Lung microvascular endothelial cell (primary cell): Measurements from ENCODE around the gene KRTAP5-5. TPM values are rescaled to one million over a fixed set of nuclear protein-coding genes. Genes with fewer than 3 reads are reported as not detected.
A peak's percentile ranks its signal among the peaks of the same experiment; 100 is the strongest.
"Not testable (repeated sequence)": the region's sequence is repeated elsewhere in the genome, so short reads cannot be mapped to it uniquely, and the experiment has no call there.

Experiments
- DNase-seq, 2 donors: peaks; one replicate each; pipeline versions ENCODE4 v3.0.0 to v3.0.0-alpha.2; 2010; ENCODE audit warnings: low read depth in 2 of 2
- total RNA-seq: library from RNA; depleted of rRNA; stranded (reverse); fragments of >200 nt; gene quantifications from 2 replicates; pipeline ENCODE4 v1.2.1, GENCODE V29; 2014

KRTAP5-5 gene
- total RNA-seq, 1 donor from 2014 or later: not detected

DNA sequence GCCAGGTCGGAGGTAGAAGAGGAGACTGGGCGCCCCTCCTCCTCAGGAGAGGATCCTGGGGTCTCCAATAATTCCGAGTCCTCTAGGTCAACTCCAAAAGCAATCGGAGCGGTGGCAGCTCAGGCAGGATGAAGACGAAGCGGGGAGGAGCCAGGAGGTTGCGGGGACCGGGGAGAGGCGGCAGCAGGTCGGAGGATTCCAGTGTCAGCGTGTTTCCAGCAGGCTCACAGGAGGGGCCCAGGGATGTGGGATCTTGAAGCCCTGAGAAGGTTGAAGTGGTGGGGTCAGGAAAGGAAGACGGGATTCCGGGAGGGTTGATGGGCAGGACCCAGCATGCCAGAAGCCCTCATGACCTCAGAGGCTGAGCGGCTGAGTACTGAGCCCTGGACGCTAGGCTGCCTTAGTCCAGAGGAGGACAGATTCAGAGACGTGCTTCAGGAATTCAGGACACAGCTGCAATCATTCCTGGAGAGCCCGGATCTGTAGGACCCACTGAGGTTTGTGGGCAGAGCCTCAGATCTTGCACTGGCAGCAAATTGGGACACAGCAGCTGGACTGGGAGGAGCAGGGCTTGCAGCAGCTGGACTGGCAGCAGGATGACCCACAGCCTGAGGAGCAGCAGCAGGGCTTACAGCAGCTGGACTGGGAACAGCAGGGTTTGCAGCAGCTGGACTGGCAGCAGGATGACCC lies 22.3 kb upstream of the KRTAP5-5 start:
- not testable (repeated sequence) for DNase-seq

DNA sequence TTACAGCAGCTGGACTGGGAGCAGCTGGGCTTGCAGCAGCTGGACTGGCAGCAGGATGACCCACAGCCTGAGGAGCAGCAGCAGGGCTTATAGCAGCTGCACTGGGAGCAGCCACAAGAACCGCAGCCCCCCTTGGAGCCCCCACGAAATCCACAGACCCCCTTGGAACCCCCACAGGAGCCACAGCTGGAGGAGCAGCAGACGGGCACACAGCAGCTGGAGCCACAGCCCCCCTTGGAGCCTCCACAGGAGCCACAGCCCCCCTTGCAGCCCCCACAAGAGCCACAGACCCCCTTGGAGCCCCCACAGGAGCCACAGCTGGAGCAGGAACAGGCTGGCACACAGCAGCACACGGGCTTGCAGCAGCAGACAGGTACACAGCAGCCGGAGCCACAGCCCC lies 21.7 kb upstream of the KRTAP5-5 start:
- not testable (repeated sequence) for DNase-seq

DNA sequence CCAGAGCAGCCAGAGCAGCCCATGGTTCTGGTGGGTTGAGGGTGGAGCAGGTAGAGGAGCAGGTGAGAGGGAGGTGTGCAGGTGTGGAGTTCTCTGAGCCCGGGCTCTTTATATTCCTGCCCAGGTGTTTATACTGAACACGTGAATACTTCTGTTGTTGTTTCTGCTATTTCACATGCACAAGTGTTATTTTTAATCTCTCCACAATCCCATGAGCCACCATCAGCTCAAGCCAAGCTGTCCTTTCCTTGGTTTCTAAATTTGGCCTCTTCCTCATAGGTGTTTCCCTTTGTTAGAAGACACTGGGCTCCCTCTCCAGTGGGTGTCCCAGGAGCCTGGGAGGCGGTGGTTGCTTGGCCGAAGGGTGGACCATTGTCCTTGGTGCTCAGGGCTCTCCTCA lies 21.2 kb upstream of the KRTAP5-5 start, which contains the start of gene KRTAP5-3:
Gene KRTAP5-3, minus strand, starts transcription at position 101 of the 400 bp plus-strand sequence. Its CDS starts 78 bp downstream, at position 23.
- no peak for DNase-seq

DNA sequence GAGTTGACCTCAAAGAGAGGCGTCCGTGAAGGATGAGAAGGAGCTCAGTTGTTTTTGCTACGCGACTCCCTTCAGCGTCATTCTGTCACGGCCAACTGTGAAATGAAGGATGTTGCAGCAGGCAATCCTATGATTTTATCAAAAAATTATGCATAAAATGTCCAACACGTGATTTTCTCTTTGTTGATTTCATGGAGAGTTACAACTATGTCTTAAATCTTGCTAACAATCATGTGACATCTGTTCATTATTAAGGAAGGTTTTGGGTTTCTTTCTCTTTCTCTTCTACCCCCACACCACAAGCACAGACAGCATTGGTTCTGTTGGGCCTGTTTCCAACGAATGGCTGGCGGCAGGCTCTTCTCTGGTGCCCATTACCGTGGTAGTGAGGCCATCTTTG lies 11.3 kb upstream of the KRTAP5-5 start:
- no peak for DNase-seq

DNA sequence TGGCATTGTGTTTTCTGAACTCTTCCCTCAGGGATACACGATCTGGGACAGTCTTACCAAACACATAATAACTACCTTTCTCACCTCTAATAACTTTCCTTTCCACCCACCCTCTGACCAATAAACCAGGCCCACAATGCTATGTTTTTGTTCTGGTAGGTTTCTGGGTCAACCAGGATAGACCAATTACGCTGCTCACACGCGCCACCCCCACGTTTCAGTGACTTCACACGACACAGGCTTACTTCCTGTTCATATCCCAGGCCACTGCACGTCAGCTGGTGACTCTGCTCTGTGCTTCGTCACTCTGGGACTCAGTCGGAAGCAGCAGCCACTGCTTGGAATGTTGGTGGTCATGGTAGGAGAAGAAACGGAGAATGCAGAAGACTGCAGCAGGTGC lies 10.1 kb upstream of the KRTAP5-5 start:
- peak in 1 of 2 donors; percentile 40 for DNase-seq

DNA sequence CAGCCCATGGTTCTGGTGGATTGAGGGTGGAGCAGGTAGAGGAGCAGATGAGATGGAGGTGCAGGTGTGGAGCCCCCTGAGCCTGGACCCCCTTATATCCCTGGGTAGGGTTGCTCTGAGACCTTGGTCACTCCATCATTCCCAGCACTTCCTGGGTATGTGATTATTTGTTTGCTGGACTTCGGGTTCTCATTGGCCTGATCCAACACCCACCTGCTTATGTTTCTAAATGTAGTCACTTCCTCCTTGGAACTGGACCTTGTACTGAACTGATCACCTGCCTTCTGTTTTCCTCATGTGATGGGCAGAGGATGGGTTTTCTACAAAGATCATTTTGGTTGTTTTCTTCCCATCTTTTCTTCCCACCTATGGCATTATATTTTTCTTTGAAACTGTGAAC lies 7.5 kb upstream of the KRTAP5-5 start, which contains the start of gene KRTAP5-4:
Gene KRTAP5-4, minus strand, starts transcription at position 53 of the 400 bp plus-strand sequence. Its CDS starts 45 bp downstream, at position 8.
- DNase-seq: no peak

DNA sequence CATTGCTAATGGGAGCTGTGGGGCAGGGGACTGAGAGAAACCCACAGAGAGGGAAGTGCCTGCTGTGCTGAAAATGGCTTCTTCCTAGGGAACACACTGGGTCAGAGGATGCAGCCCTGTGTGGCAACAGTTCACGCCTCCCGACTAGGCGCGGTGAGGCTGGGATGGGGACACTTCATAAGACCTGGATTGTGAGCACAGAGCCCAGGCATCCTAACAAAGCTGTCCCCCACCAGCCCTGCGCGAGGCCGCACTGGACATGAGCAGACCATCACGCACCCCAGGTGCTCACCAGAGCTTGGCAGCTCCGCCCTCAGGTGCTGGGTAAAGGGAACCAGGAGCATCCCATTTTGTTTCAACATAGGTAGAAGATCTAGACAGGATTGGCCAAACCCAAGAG lies 5.9 kb upstream of the KRTAP5-5 start:
- no peak for DNase-seq

DNA sequence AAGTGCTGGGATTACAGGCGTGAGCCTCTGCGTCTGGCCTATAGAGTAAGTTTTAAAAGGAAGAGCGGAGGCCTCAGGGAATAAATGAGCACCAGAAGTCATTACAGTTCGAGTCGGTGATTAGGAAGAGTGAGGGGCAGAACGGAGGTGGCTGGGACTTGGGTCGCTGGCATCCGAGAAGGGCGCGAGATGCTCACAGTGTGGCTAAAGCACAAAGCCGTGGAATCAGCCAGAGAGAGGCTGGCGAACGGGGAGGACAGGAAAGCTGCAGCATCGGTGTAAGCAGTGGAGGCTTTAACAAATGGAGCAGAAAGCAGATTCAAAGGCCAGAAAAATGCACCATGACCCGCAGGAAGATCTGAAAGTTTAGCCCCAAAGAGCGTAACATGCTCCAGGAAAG lies 5.0 kb upstream of the KRTAP5-5 start:
- DNase-seq: no peak

DNA sequence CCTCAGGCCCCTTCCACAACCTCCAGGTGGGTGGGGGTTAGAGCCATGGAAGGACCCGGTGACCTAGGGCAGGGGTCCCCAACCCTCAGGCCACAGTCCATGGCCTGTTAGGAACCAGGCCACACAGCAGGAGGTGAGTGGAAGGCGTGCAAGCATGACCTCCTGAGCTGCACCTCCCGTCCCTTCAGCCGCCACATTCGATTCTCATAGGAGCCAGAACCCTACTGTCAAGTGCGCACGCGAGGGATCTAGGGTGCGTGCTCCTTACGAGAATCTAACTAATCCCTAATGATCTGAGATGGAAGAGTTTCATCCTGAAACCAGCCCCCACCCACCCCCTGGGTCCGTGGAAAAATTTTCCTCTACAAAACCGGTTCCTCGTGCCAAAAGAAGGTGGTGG lies 4.0 kb upstream of the KRTAP5-5 start:
- no peak for DNase-seq

DNA sequence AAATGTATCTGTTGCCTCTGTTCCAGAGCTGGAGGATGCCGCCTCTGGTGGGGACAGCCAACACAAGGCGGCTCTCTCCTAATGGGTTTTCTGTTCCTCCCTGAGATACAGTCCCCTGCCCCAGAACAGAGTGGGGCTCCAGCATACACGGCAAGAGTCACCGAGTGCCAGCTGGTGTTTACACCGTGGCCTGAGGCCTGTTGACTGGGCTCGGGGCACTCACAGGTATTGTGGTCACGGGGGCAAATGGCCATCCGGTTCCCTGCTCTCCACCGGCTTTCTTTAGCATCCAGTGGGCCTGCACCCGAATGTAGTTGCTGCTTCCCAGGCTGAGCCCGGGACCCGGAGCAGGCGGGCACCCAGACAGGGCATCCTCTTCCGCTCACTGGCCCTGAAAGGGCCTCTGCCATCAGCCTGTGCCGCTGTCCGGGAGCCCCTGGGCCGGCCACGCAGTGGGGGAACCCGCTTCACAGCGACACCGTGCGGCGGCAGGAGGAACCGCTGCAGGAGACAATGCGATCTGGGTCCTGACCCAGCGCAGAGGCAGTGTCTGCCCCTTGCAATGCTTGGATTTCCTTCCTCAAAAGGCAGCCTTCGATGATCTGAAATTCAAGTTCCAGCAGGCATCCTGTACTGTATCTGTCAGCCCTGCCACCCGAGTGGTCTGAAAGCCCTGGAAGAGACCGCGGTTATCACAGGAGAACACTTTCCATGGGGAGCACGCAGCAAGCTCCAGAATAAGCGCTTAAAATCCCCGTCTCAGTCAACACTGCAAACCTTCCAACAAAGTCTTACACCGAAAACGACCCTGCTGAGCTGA lies 859 bp upstream of the KRTAP5-5 start:
- DNase-seq: peak; percentile 45 to 64

DNA sequence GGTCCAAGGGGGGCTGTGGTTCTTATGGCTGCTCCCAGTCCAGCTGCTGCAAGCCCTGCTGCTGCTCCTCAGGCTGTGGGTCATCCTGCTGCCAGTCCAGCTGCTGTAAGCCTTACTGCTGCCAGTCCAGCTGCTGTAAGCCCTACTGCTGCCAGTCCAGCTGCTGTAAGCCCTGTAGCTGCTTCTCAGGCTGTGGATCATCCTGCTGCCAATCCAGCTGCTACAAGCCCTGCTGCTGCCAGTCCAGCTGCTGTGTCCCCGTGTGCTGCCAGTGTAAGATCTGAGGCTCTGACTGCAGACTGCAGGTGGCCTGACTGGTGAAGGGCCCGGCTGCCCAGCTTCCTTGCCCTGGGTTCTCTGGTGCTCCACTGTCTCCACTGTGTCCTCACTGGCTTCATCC lies 696 bp downstream of the KRTAP5-5 start:
- no peak for DNase-seq

DNA sequence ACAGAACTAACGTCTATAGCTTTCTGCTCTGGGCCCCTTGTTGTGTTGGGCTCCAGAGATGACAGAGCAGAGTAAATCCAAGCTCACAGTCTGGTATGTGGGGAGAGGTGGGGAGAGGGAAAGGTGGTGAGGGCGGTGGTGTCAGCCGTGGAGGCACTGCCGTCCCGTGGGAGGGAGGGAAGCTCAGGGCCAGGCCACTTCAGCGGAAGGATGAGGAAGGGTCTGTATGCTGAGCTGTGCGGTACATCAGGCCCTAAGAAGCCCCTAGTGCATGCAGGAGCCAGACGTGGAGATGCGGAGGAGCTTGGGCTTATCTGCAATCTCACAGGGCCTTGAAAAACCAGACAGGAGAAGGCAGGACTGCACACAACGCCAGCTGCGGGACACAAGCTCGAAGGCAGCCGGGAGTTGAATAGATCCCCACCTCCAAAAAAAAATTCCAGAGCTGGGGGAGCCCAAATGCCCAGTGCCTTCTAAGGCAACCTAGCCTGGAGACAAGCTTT lies 1.5 kb downstream of the KRTAP5-5 start:
- DNase-seq: no peak

DNA sequence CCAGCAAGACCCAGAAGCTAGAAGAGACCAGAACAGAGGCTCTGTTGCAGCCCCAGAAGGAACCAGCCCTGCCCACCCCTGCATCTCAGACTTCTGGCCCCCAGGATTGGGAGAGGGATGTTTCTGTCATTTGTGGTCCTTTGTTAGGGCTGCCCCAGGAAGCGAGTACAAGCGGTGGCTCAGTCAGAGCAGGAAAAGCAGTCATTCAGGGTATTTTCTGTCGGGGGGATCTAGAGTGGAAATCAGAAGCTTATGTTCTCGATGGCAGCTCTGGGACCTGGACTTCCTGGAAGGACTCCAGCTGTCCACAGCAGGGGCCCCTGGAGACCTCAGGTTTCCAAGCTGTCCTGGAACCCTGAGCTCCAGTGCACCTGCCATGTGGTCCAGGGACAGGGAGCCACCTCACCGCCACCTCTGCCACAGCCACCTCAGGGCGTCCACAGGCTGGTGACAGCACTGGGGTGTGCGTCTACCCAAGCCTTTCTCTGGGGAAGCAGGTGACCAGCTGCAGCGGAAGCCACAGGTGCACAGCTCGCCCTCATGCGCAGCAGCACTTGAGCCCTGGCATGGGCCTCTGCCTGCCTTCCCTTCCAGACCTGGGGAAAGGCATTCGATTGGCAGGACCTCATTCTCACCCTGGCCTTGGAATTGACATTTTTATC lies 2.6 kb downstream of the KRTAP5-5 start:
- no peak for DNase-seq

DNA sequence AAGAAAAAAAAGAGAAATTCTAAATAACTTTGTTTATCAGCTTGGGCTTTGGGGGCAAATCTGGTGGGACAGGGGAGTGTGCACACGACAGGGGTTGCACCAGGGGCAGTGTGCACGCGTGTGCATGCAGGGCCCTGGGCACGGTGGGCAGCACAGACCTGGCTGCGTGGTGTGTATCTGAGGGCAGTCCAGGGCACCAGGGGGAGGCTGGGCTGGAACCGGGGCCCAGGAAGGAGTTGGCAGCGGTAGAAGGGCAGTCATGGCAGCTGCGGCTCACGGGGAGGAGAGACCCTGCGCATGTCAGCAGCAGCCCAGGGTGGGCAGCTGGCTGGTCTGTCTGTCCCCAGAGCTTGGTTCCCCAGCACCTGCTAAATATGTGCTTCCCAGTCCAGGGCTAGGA lies 4.3 kb downstream of the KRTAP5-5 start:
- no peak for DNase-seq

DNA sequence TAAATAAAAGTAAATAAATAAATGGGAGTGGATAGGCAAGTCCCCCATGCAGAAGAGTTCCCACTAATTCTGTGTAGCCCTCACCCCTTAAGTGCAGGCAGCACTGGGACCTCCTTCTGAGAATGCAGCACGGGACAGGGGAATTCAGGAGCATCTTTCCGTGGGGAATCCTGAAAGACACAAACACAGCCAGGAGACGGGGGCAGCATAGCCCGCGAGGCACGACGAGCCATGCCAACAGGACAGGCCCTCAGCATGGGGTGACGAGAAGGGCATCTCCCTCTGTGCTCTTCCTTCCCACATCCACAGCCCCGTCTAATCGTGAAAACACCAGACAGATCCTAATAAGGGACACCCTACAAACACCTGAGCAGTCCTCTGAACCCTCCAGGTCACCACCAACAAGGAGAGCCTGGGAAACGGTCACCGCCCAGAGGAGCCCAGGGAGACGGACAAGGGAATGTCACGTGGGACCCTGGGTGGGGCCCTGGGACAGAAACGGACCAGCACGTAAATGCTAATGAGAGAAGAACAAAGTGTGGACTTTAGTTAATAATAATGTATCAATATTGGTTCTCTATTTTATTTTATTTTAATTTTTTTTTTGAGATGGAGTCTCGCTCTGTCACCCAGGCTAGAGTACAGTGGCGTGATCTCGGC lies 6.8 kb downstream of the KRTAP5-5 start:
- DNase-seq: no peak

DNA sequence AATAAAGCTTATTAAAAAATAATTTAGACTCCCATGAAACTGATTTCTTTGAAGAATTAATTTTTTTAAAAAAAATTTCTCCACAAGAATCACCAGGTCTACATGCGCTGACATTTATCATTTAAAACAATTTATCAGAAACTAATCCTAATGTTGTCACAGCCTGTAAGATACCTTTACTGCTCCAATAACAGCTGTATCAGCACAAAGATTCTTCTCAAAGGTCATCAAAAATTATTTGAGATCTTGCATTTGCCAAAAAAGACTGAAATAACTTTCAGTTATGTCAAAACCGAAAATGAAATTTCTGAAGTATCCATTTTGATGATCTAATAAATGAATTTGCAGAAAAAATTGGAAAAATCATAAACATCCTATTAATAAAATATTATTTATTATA lies 8.1 kb downstream of the KRTAP5-5 start:
- no peak for DNase-seq

DNA sequence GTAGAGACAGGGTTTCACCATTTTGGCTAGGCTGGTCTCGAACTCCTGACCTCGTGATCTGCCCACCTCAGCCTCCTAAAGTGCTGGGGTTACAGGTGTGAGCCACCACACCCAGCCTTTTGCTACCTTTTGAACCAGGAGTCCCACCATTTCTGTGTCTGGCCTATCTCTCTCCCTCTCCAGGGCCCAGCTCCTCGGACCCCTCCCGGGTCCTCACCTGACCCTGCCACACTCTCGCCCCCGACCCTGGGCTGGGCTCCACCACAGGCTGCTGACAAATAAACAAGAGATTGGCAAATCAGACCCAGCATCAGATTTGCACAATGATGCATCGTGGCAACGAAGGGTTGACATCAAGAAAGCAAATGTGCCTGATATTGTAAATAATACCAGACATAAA lies 8.8 kb downstream of the KRTAP5-5 start:
- no peak for DNase-seq

DNA sequence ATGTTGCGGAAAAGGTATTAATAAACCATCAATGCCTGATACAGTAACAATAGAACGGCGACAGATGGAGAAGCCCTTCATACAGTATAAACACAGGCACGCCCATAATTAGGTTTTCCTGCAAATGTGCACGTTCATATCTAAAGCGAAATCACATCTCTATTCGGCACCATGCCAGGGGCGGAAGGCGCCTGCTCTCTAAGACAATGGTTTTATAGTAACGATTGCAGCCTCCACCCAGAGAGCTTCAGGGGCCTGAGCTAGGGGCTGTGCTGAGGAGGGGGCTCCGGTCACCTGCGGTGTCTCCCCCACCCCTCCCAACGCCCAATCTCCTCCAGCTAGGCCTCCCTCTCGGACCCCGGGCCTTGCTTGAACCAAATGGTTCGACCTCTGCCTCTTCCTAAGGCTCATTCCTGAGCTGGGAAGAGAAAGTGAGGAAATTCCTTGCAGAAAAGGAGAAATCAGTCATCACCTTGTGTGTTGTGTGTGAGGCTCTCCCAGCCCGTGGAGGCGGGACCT lies 9.6 kb downstream of the KRTAP5-5 start:
- peak; percentile 56 to 68 for DNase-seq

DNA sequence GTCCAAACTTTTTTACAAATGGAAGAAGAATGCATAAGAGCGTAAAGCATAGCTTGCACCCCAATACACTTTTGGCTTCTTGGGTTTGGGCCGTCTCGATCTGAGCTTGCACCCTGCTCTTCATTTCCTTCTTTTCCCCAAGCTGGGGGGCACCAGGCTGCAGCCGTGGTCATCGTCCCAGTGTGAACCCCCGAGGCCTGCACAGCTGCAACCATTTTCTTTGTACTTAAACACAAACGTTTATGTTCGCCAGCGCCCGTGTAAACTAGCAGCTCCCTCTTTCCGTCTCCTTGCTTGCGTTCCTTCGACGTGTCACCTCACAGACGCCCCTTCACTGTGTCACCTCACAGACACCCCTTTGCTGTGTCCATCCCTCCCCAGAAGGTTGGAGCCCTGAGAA lies 10.1 kb downstream of the KRTAP5-5 start:
- DNase-seq: no peak

DNA sequence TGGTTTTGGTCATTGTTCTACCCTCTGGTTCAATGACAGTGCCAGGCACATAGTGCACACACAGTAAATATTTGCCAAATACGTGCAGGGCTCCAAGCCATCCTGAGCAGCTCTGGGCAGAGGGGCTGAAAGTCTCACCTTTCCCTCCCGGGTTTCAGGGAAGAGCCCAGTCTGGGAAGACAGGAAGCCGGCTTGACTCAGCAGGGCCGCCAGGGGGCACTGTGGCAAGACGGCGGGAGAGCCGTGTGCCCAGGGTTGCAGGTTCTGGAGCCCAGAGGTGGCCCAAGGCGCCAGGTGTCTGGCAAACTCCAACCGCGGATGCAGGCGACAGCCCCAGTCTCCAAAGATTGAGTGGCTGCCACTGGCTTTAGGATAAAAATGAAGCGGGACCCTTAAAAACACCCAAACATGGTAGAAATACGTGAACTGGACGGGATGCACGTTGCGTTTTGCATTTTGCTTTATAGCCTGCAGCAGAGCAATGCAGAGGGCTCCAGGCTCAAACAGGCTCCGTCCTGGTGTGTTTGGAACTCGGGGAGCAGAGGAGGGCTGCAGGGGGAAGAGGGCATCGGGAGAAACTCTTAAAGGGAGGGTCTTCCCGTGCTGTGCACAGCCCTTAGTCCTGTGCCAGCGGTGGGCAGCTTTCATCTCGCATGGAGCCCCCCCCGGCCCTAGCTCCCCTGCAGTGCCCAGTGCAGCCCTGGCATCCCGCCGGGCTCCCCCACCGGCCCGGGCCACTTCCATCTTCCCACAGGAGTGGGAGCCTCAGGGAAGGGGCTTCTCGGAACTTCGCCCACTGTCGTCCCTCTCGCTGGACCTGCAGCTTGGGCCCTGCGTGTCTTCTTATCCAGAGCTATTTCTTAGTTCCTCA lies 10.7 kb downstream of the KRTAP5-5 start:
- DNase-seq: peak; percentile 25 to 43
